ENCODE measurements around the gene UBASH3B. TPM values are rescaled to one million over a fixed set of nuclear protein-coding genes. Genes with fewer than 3 reads are reported as not detected.

UBASH3B gene
- total RNA-seq, 1 experiment from 2014 or later, result 81.9 TPM

DNA sequence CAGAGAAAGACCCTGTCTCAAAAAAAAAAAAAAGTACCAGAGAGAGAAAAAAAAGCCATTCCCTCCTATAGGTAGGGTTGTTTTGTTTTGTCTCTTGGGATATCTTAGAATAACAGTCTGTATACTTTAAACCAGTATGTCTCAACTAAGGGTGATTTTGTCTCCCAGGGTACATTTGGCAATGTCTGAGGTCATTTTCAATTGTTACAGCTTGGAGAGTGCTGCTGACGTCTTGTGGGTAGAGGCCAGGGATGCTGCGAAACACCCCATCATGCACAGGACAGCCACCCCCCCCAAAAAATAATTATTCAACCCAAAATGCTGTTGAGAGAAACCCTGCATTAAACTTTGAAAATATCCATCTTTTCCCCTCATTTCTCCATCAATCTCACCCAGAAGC lies 126.7 kb downstream of the UBASH3B start:
- CTCF ChIA-PET, result interaction anchor here (0.6 to 2.1 kb wide), 5 partner anchors 32 to 1001 kb away, joined by 3 to 20 read pairs (median 4); no protein-coding TSS in a partner anchor
- no peak for DNase-seq

DNA sequence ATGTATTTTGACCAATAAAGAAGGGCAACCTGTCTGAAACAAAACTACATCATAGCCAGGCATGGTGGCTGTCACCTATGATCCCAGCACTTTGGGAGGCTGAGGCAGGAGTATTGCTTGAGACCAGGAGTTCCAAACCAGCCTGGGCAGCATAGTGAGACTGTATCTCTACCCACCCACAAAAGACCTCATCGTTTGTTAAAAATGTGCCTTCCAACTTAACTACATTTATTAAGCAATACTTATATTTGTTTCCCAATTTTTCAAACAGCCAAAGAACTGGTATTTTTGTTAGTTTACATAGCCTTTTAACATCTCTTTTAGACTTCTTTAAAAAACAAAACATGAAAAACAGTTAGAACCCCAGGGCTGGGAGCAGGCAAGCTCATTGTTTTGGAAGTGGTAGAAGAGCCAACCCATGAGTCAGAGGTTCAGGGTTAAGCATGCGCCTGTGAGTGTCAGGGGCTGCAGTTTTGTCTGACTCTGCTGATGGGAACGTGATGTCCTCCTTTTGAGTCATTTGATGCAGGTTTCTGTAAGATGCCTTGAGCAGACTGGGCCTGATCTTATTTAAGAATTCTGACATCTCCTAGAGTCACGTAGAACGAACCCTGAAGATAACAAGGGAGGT lies 128.9 kb downstream of the UBASH3B start:
- POLR2A ChIA-PET (ENCODE audit: unreplicated experiment), result interaction anchor here (0.5 to 0.6 kb wide), 2 partner anchors 23 to 74 kb away, joined by 3 read pairs; no protein-coding TSS in a partner anchor
- peak overlapping the region; percentile 54 for H3K27ac ChIP-seq
- BruUV-seq (replicated peaks), result no TSS peak

More for the DNA sequence above, 126.7 kb downstream of the UBASH3B start:
- H3K27ac ChIP-seq, result no peak overlapping the region
- POLR2A ChIA-PET (ENCODE audit: unreplicated experiment), result no interaction called here
- H3K9me2 ChIP-seq (ENCODE audit: insufficient read depth), result no peaks in the 10 kb centered on the region
- no peak overlapping the region for H2AFZ ChIP-seq
- no TSS peak for BruUV-seq (replicated peaks)
- peaks cover 56% of the 10 kb centered on the region for H3K4me1 ChIP-seq (replicated peaks; ENCODE audit: insufficient read depth)
- H4K20me1 ChIP-seq (ENCODE audit: insufficient read depth), result no peaks in the 10 kb centered on the region
- intact Hi-C loops (cut with micrococcal nuclease; ENCODE audit: unreplicated experiment), result loop anchor here (10.0 kb wide), 1 partner anchor 1127 kb away; no protein-coding TSS in a partner anchor
- H3K4me2 ChIP-seq, result no peak overlapping the region
- H3F3A ChIP-seq (ENCODE audit: insufficient read depth, low read depth), result peaks cover 67% of the 10 kb centered on the region
- H3K9me3 ChIP-seq (ENCODE audit: insufficient read depth, low read depth), result no peaks in the 10 kb centered on the region
- no peak overlapping the region for H3K4me3 ChIP-seq
- TF ChIP-seq, protein P1, sequence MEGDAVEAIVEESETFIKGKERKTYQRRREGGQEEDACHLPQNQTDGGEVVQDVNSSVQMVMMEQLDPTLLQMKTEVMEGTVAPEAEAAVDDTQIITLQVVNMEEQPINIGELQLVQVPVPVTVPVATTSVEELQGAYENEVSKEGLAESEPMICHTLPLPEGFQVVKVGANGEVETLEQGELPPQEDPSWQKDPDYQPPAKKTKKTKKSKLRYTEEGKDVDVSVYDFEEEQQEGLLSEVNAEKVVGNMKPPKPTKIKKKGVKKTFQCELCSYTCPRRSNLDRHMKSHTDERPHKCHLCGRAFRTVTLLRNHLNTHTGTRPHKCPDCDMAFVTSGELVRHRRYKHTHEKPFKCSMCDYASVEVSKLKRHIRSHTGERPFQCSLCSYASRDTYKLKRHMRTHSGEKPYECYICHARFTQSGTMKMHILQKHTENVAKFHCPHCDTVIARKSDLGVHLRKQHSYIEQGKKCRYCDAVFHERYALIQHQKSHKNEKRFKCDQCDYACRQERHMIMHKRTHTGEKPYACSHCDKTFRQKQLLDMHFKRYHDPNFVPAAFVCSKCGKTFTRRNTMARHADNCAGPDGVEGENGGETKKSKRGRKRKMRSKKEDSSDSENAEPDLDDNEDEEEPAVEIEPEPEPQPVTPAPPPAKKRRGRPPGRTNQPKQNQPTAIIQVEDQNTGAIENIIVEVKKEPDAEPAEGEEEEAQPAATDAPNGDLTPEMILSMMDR (conservative IDR thresholded peaks at IDR 0.05), result no peak
- TF ChIP-seq EZH2 (IDR thresholded peaks at IDR 0.05; ENCODE audit: low read depth), result no peak
- H3K27me3 ChIP-seq (ENCODE audit: insufficient read depth, low read depth), result no peaks in the 10 kb centered on the region
- peaks cover 46% of the 10 kb centered on the region for H3K36me3 ChIP-seq (ENCODE audit: low read depth)
- peaks cover 19% of the 10 kb centered on the region; the same call in 1 of the 2 replicates for H3K79me2 ChIP-seq (ENCODE audit: low read depth)

DNA sequence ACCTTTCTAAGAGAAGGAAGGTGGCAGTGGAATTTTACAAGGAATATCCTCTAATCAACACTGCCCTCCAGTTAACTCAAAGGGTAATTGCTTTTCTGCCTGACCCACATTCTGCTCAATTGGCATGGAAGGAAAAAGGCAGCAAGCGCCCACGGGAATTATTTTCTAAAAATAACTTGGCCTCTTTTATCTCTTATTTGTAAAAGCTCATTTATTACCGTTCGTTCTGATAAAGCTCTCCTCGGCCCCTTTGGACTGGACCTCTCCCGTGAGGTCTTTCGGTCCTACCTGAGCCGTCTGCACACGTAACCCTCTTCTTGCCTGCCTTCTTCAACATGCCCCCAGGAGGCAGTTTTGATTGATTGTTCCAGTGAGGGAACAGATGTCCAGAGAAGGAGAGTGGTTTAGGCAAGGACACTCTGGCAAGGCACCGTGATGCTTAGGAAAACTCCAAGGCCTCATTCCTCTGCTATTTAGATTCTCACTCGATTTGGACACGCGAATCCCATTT lies 129.6 kb downstream of the UBASH3B start:
- Histone ChIP-seq H3K4me3 (no peak overlapping the region), H4K20me1 (ENCODE audit: insufficient read depth) (no peaks in the 10 kb centered on the region), H3K9me3 (ENCODE audit: insufficient read depth, low read depth) (no peaks in the 10 kb centered on the region), H3K27me3 (ENCODE audit: insufficient read depth, low read depth) (no peaks in the 10 kb centered on the region), H3K36me3 (ENCODE audit: low read depth) (peaks cover 56% of the 10 kb centered on the region), H3K4me2 (no peak overlapping the region), H3K9me2 (ENCODE audit: insufficient read depth) (no peaks in the 10 kb centered on the region), H3K27ac (peak overlapping the region; percentile 54), H3K79me2 (ENCODE audit: low read depth) (peaks cover 10% of the 10 kb centered on the region; the same call in 1 of the 2 replicates), H2AFZ (no peak overlapping the region), H3F3A (ENCODE audit: insufficient read depth, low read depth) (peaks cover 40% of the 10 kb centered on the region; the same call in 1 of the 2 replicates), H3K4me1 (replicated peaks; ENCODE audit: insufficient read depth) (peaks cover 27% of the 10 kb centered on the region)
- TF ChIP-seq, protein P1 (conservative IDR thresholded peaks at IDR 0.05), result no peak
- no peak for TF ChIP-seq EZH2 (IDR thresholded peaks at IDR 0.05; ENCODE audit: low read depth)
- no TSS peak for BruUV-seq (replicated peaks)
- intact Hi-C loops (cut with micrococcal nuclease; ENCODE audit: unreplicated experiment), result loop anchor here (10.0 kb wide), 1 partner anchor 1130 kb away; no protein-coding TSS in a partner anchor
- ChIA-PET CTCF (interaction anchor here (0.9 kb wide), 1 partner anchor 67 kb away, joined by 3 read pairs; no protein-coding TSS in a partner anchor), POLR2A (ENCODE audit: unreplicated experiment) (no interaction called here)
- no peak for DNase-seq

More for the DNA sequence above, 128.9 kb downstream of the UBASH3B start:
- CTCF ChIA-PET, result interaction anchor here (0.9 kb wide), 1 partner anchor 68 kb away, joined by 3 read pairs; no protein-coding TSS in a partner anchor
- H4K20me1 ChIP-seq (ENCODE audit: insufficient read depth), result no peaks in the 10 kb centered on the region
- no peak for TF ChIP-seq EZH2 (IDR thresholded peaks at IDR 0.05; ENCODE audit: low read depth)
- TF ChIP-seq, protein P1 (conservative IDR thresholded peaks at IDR 0.05), result no peak
- no peaks in the 10 kb centered on the region for H3K9me2 ChIP-seq (ENCODE audit: insufficient read depth)
- intact Hi-C loops (cut with micrococcal nuclease; ENCODE audit: unreplicated experiment), result loop anchor here (10.0 kb wide), 1 partner anchor 1130 kb away; no protein-coding TSS in a partner anchor
- no peak overlapping the region for H3K4me3 ChIP-seq
- peaks cover 58% of the 10 kb centered on the region for H3K36me3 ChIP-seq (ENCODE audit: low read depth)
- peaks cover 34% of the 10 kb centered on the region for H3K4me1 ChIP-seq (replicated peaks; ENCODE audit: insufficient read depth)
- no peak overlapping the region for H3K4me2 ChIP-seq
- DNase-seq, result peak in 1 of 2 experiments; percentile 68
- peaks cover 17% of the 10 kb centered on the region; the same call in 1 of the 2 replicates for H3K79me2 ChIP-seq (ENCODE audit: low read depth)
- H3K27me3 ChIP-seq (ENCODE audit: insufficient read depth, low read depth), result no peaks in the 10 kb centered on the region
- H3K9me3 ChIP-seq (ENCODE audit: insufficient read depth, low read depth), result no peaks in the 10 kb centered on the region
- no peak overlapping the region for H2AFZ ChIP-seq
- H3F3A ChIP-seq (ENCODE audit: insufficient read depth, low read depth), result peaks cover 45% of the 10 kb centered on the region; the same call in 1 of the 2 replicates

Data from PC-9 (cell line).